Measurements from ENCODE around the gene KXD1.

DNA sequence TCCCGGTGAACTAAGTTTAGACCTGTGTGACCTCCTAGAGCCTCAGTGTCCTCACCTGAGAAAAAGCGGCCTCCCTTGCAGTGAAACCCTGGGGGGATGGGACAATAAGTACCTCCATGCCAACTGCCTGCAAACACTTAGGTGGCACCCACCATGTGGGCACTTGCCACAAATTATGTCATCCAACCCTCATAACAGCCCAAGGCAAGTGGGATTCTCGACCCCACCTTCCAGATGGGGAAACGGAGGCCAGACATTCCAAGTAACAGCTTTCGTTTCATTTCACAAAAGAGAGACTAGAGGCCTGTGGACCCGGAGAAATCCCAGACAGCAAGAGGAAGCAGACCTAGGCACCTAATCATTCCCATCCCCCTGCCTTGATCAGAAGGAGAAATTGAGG, 37.8 kb downstream of the KXD1 start:
- TF ChIP-seq, protein P1, sequence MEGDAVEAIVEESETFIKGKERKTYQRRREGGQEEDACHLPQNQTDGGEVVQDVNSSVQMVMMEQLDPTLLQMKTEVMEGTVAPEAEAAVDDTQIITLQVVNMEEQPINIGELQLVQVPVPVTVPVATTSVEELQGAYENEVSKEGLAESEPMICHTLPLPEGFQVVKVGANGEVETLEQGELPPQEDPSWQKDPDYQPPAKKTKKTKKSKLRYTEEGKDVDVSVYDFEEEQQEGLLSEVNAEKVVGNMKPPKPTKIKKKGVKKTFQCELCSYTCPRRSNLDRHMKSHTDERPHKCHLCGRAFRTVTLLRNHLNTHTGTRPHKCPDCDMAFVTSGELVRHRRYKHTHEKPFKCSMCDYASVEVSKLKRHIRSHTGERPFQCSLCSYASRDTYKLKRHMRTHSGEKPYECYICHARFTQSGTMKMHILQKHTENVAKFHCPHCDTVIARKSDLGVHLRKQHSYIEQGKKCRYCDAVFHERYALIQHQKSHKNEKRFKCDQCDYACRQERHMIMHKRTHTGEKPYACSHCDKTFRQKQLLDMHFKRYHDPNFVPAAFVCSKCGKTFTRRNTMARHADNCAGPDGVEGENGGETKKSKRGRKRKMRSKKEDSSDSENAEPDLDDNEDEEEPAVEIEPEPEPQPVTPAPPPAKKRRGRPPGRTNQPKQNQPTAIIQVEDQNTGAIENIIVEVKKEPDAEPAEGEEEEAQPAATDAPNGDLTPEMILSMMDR (IDR thresholded peaks at IDR 0.05) = no peak
- TF ChIP-seq POLR2AphosphoS5 (IDR thresholded peaks at IDR 0.05) (no peak), POLR2A (IDR thresholded peaks at IDR 0.05) (no peak), EP300 (IDR thresholded peaks at IDR 0.05) (no peak)
